ENCODE data around the gene HTT.
"Not testable (repeated sequence)": the region's sequence is repeated elsewhere in the genome, so short reads cannot be mapped to it uniquely, and the experiment has no call there.

Gene HTT

GRCh38 chr4:3082925-3083515 is 8.5 kb downstream of the HTT start:
- peaks cover 2% of the 10 kb centered on the region; the same call in 1 of the 2 replicates for H3K36me3 ChIP-seq (ENCODE audit: control insufficient read depth, insufficient read depth, low read length)
- no peaks in the 10 kb centered on the region for H3K27me3 ChIP-seq (replicated peaks; ENCODE audit: control insufficient read depth, insufficient read depth, low read length)
- no peak for TF ChIP-seq CTCF (IDR thresholded peaks at IDR 0.05; ENCODE audit: insufficient read depth, low read length, poor library complexity, severe bottlenecking)
- no peak for DNase-seq (ENCODE audit: extremely low read depth, insufficient read length)
- no peak overlapping the region for H3K4me3 ChIP-seq (replicated peaks; ENCODE audit: low read depth, low read length)

- no peak for TF ChIP-seq CTCF (IDR thresholded peaks at IDR 0.05; ENCODE audit: insufficient read depth, low read length, poor library complexity, severe bottlenecking)
- no peak for DNase-seq (ENCODE audit: extremely low read depth, insufficient read length)
- Histone ChIP-seq H3K27me3 (replicated peaks; ENCODE audit: control insufficient read depth, insufficient read depth, low read length) (no peaks in the 10 kb centered on the region), H3K36me3 (ENCODE audit: control insufficient read depth, insufficient read depth, low read length) (peaks cover 2% of the 10 kb centered on the region; the same call in 1 of the 2 replicates), H3K4me3 (replicated peaks; ENCODE audit: low read depth, low read length) (no peak overlapping the region)
Observed at GRCh38 chr4:3083732-3084131, 9.3 kb downstream of the HTT start.

GRCh38 chr4:3085948-3086670 is 11.6 kb downstream of the HTT start:
- no peak for TF ChIP-seq CTCF (IDR thresholded peaks at IDR 0.05; ENCODE audit: insufficient read depth, low read length, poor library complexity, severe bottlenecking)
- H3K36me3 ChIP-seq (ENCODE audit: control insufficient read depth, insufficient read depth, low read length) = peaks cover 2% of the 10 kb centered on the region; the same call in 1 of the 2 replicates
- DNase-seq (ENCODE audit: extremely low read depth, insufficient read length) = no peak
- H3K4me3 ChIP-seq (replicated peaks; ENCODE audit: low read depth, low read length) = no peak overlapping the region
- no peaks in the 10 kb centered on the region for H3K27me3 ChIP-seq (replicated peaks; ENCODE audit: control insufficient read depth, insufficient read depth, low read length)

- DNase-seq (ENCODE audit: extremely low read depth, insufficient read length) = no peak
- Histone ChIP-seq H3K4me3 (replicated peaks; ENCODE audit: low read depth, low read length) (no peak overlapping the region), H3K36me3 (ENCODE audit: control insufficient read depth, insufficient read depth, low read length) (peaks cover 2% of the 10 kb centered on the region; the same call in 1 of the 2 replicates), H3K27me3 (replicated peaks; ENCODE audit: control insufficient read depth, insufficient read depth, low read length) (no peaks in the 10 kb centered on the region)
- no peak for TF ChIP-seq CTCF (IDR thresholded peaks at IDR 0.05; ENCODE audit: insufficient read depth, low read length, poor library complexity, severe bottlenecking)
Observed at GRCh38 chr4:3087115-3087797, 12.8 kb downstream of the HTT start.

GRCh38 chr4:3091464-3091863 is 17.0 kb downstream of the HTT start:
- Histone ChIP-seq H3K36me3 (ENCODE audit: control insufficient read depth, insufficient read depth, low read length) (peaks cover 7% of the 10 kb centered on the region), H3K27me3 (replicated peaks; ENCODE audit: control insufficient read depth, insufficient read depth, low read length) (no peaks in the 10 kb centered on the region), H3K4me3 (replicated peaks; ENCODE audit: low read depth, low read length) (no peak overlapping the region)
- DNase-seq (ENCODE audit: extremely low read depth, insufficient read length) = no peak
- no peak for TF ChIP-seq CTCF (IDR thresholded peaks at IDR 0.05; ENCODE audit: insufficient read depth, low read length, poor library complexity, severe bottlenecking)

- not testable (repeated sequence) for H3K4me3 ChIP-seq (replicated peaks; ENCODE audit: low read depth, low read length); H3K27me3 ChIP-seq (replicated peaks; ENCODE audit: control insufficient read depth, insufficient read depth, low read length); H3K36me3 ChIP-seq (ENCODE audit: control insufficient read depth, insufficient read depth, low read length); DNase-seq (ENCODE audit: extremely low read depth, insufficient read length)
Observed at GRCh38 chr4:3094701-3095100, 20.2 kb downstream of the HTT start.
